OCI-LY3 (cell line): ENCODE measurements around the gene RPS16.

Source experiments
- EZH2phosphoT487 ChIP-seq: fragments of 200-600 bp; shearing (Covaris generic); IDR thresholded peaks from 2 replicates; pipeline ENCODE4 v1.6.1; 2018; ENCODE audit warnings: antibody characterized with exemption, mixed run types, low read depth
- TF ChIP-seq, protein P1 (sequence below): fragments of 200-600, 300-600 bp; sonication (generic); IDR thresholded peaks from 2 replicates; pipeline ENCODE4 v1.5.1; 2014; ENCODE audit warnings: antibody characterized with exemption, low read length, low read depth

DNA sequence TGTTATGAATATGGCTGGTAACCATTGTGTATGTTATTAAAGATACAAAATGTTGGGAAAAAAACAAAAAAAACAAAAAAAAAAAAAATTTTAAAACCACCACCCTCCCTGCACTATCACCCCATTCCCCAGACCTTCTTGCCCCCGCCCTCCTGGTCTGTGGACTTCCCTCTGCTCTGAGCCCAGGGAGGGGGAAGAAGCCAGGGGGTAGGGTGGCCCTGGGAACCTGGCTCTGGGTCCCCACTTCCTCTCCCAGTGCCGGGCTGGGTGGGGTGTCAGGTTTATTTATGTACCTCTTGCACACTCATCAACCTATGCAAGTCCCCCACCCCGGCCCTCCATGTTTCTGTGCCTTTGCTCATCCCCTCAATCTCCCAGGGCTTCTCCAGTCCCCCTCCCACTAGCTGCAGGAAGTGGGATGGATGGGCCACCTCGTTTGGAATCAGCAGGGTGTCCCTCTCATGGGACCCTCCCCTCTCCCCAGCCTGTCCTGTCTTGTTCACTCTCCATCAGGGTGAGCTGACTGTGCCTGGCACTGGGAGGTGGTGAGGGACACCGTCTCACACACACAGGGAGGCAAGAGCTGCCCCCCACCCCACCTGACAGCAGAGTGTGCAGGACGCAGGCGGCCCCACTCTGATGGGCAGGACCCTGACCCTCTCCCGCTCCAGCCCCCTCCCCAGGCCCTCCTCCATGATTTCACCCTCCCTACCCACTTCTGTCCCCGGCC lies 50.7 kb downstream of the RPS16 start:
- TF ChIP-seq, protein P1, sequence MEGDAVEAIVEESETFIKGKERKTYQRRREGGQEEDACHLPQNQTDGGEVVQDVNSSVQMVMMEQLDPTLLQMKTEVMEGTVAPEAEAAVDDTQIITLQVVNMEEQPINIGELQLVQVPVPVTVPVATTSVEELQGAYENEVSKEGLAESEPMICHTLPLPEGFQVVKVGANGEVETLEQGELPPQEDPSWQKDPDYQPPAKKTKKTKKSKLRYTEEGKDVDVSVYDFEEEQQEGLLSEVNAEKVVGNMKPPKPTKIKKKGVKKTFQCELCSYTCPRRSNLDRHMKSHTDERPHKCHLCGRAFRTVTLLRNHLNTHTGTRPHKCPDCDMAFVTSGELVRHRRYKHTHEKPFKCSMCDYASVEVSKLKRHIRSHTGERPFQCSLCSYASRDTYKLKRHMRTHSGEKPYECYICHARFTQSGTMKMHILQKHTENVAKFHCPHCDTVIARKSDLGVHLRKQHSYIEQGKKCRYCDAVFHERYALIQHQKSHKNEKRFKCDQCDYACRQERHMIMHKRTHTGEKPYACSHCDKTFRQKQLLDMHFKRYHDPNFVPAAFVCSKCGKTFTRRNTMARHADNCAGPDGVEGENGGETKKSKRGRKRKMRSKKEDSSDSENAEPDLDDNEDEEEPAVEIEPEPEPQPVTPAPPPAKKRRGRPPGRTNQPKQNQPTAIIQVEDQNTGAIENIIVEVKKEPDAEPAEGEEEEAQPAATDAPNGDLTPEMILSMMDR, result no peak
- TF ChIP-seq EZH2phosphoT487, result no peak
